ENCODE measurements around the gene ACAD11. TPM values are rescaled to one million over a fixed set of nuclear protein-coding genes. Genes with fewer than 3 reads are reported as not detected.

Gene ACAD11
- total and polyA plus RNA-seq, 9 of the 15 experiments (the other 6 are each of a cell fraction or from before 2014, with no cell fraction given) = 1.3 to 8.4 (median 4.0) TPM

GRCh38 chr3:132630612-132631011, 29.0 kb downstream of the ACAD11 start:
- H3K27ac ChIP-seq (ENCODE audit: extremely low read depth, low read depth, low read length) = no peak overlapping the region
- no peaks in the 10 kb centered on the region for H3K36me3 ChIP-seq (ENCODE audit: control insufficient read depth, insufficient read depth, low read length)
- no TSS peak for BruUV-seq (replicated peaks)
- DNase-seq (ENCODE audit: extremely low read depth in 1 of 4, low spot score in 3 of 4) (no peak), ATAC-seq (no peak), FAIRE-seq (no peak)
- ChIA-PET POLR2A (interaction anchor here (1.2 kb wide), 1 partner anchor 288 kb away, joined by 4 read pairs; no protein-coding TSS in a partner anchor), CTCF (ENCODE audit: low intra/inter-chr PET ratio) (no interaction called here)
- H3K4me2 ChIP-seq (ENCODE audit: insufficient read depth, low read length) = no peak overlapping the region
- no peaks in the 10 kb centered on the region for H4K20me1 ChIP-seq (replicated peaks; ENCODE audit: control insufficient read depth, insufficient read depth, low read length)
- H3K9ac ChIP-seq (ENCODE audit: insufficient read depth in 1 of 2, low read depth in 2 of 2, low read length in 2 of 2) = no peak overlapping the region
- H3K9me3 ChIP-seq (replicated peaks; ENCODE audit: control insufficient read depth, insufficient read depth, low read depth, low read length) = no peaks in the 10 kb centered on the region
- TF ChIP-seq ZBTB43 (CRISPR knock-in tag; IDR thresholded peaks at IDR 0.05) = no peak
- no peak for TF ChIP-seq ZC3H11A (IDR thresholded peaks at IDR 0.05; ENCODE audit: low read depth, low read length)
- no peak for TF ChIP-seq NCOR1 (IDR thresholded peaks at IDR 0.05)
- no peak for TF ChIP-seq MXD1 (CRISPR knock-in tag; IDR thresholded peaks at IDR 0.05; ENCODE audit: borderline replicate concordance, poor library complexity, severe bottlenecking)
- TF ChIP-seq XRCC4 (IDR thresholded peaks at IDR 0.05; ENCODE audit: extremely low read depth, insufficient read depth, insufficient read length) = no peak
- TF ChIP-seq SIRT6 (IDR thresholded peaks at IDR 0.05; ENCODE audit: low read depth, low read length) = no peak
- no peak for TF ChIP-seq FOXP4 (CRISPR knock-in tag; IDR thresholded peaks at IDR 0.05; ENCODE audit: borderline replicate concordance)
- no peak for TF ChIP-seq ATF1 (CRISPR knock-in tag; IDR thresholded peaks at IDR 0.05)
- TF ChIP-seq ATF1 (tag; IDR thresholded peaks at IDR 0.05) = no peak
- no peak for TF ChIP-seq STAT6 (CRISPR knock-in tag; IDR thresholded peaks at IDR 0.05)
- H2AFZ ChIP-seq (ENCODE audit: low read depth, low read length) = no peak overlapping the region
- no peak overlapping the region for H3K4me3 ChIP-seq
- H3K4me1 ChIP-seq (replicated peaks in 1 of 2; ENCODE audit: control insufficient read depth in 2 of 2, insufficient read depth in 2 of 2, low read length in 2 of 2) = no peaks in the 10 kb centered on the region
- in situ Hi-C loops (cut with MboI) (no loop called here), intact Hi-C loops (cut with micrococcal nuclease) (no loop called here)
- no peaks in the 10 kb centered on the region for H3K79me2 ChIP-seq (ENCODE audit: control insufficient read depth, insufficient read depth, low read length)
- WGBS (ENCODE audit: insufficient coverage, low coverage, missing lambda C conversion rate) = 78% methylated on average over 7 of the region's 7 CpGs
- H3K27me3 ChIP-seq (ENCODE audit: control insufficient read depth in 2 of 2, insufficient read depth in 2 of 2, low read length in 2 of 2) = no peaks in the 10 kb centered on the region
- H3K9me1 ChIP-seq (ENCODE audit: control insufficient read depth, insufficient read depth, low read length) = no peaks in the 10 kb centered on the region
